Measurements from ENCODE around the gene PHF5A. TPM values are rescaled to one million over a fixed set of nuclear protein-coding genes. Genes with fewer than 3 reads are reported as not detected.

Gene PHF5A
- total and polyA plus RNA-seq, 3 donors from 2014 or later = 33.7 to 42.8 (median 35.1) TPM

- peak overlapping the region; percentile 97 to 99 for H3K27ac ChIP-seq
- no peak overlapping the region for H3K4me3 ChIP-seq
- no peaks in the 10 kb centered on the region for H3K9me3 ChIP-seq
- intact Hi-C loops (cut with DNase I; ENCODE audit: low total_unique reads) = no loop called here
- no peaks in the 10 kb centered on the region for H3K36me3 ChIP-seq (ENCODE audit: low read depth, missing control alignments)
- H3K27me3 ChIP-seq = no peaks in the 10 kb centered on the region
- WGBS, 2 donors = 53 to 56% methylated on average over 7 of the region's 7 CpGs
- peaks cover 43% of the 10 kb centered on the region for H3K4me1 ChIP-seq
- no peak for DNase-seq
- no peak for TF ChIP-seq POLR2A (IDR thresholded peaks at IDR 0.05)
- TF ChIP-seq, protein P1, sequence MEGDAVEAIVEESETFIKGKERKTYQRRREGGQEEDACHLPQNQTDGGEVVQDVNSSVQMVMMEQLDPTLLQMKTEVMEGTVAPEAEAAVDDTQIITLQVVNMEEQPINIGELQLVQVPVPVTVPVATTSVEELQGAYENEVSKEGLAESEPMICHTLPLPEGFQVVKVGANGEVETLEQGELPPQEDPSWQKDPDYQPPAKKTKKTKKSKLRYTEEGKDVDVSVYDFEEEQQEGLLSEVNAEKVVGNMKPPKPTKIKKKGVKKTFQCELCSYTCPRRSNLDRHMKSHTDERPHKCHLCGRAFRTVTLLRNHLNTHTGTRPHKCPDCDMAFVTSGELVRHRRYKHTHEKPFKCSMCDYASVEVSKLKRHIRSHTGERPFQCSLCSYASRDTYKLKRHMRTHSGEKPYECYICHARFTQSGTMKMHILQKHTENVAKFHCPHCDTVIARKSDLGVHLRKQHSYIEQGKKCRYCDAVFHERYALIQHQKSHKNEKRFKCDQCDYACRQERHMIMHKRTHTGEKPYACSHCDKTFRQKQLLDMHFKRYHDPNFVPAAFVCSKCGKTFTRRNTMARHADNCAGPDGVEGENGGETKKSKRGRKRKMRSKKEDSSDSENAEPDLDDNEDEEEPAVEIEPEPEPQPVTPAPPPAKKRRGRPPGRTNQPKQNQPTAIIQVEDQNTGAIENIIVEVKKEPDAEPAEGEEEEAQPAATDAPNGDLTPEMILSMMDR (IDR thresholded peaks at IDR 0.05) = no peak
These were observed 58.2 kb downstream of the PHF5A start for GRCh38 chr22:41410311-41410751.

Other genes with a start within 250 kb of the PHF5A start
- gene CHADL, start 227.8 kb downstream of the PHF5A start, total RNA-seq = 10 to 100 TPM in 1 of 2 donors, 1 to 10 TPM in 1; 6.5 to 12.8 TPM
- gene CHADL, start 227.8 kb downstream of the PHF5A start, polyA plus RNA-seq (ENCODE audit: insufficient read depth, low read depth, low replicate concordance) = 9.1 TPM
- 100 to 1,000 TPM; 212 to 319 TPM for gene RANGAP1, start 182.5 kb downstream of the PHF5A start, total RNA-seq
- gene RANGAP1, start 182.5 kb downstream of the PHF5A start, polyA plus RNA-seq (ENCODE audit: insufficient read depth, low read depth, low replicate concordance) = 277 TPM
- 10 to 100 TPM; 56.4 to 63.0 TPM for gene ZC3H7B, start 167.2 kb downstream of the PHF5A start, total RNA-seq
- 38.9 TPM for gene ZC3H7B, start 167.2 kb downstream of the PHF5A start, polyA plus RNA-seq (ENCODE audit: insufficient read depth, low read depth, low replicate concordance)
- 10 to 100 TPM; 32.8 to 40.9 TPM for gene TEF, start 86.8 kb downstream of the PHF5A start, total RNA-seq
- 25.6 TPM for gene TEF, start 86.8 kb downstream of the PHF5A start, polyA plus RNA-seq (ENCODE audit: insufficient read depth, low read depth, low replicate concordance)
- 10 to 100 TPM; 35.4 to 41.7 TPM for gene TOB2, start 21.9 kb downstream of the PHF5A start, total RNA-seq
- gene TOB2, start 21.9 kb downstream of the PHF5A start, polyA plus RNA-seq (ENCODE audit: insufficient read depth, low read depth, low replicate concordance) = 32.7 TPM
- gene ACO2, start 425 bp upstream of the PHF5A start, total RNA-seq = 100 to 1,000 TPM; 133 to 178 TPM
- gene ACO2, start 425 bp upstream of the PHF5A start, polyA plus RNA-seq (ENCODE audit: insufficient read depth, low read depth, low replicate concordance) = 113 TPM
- gene POLR3H, start 75.8 kb upstream of the PHF5A start, total RNA-seq = 10 to 100 TPM; 23.3 to 24.6 TPM
- 38.9 TPM for gene POLR3H, start 75.8 kb upstream of the PHF5A start, polyA plus RNA-seq (ENCODE audit: insufficient read depth, low read depth, low replicate concordance)
- gene CSDC2, start 92.3 kb upstream of the PHF5A start, total RNA-seq = 10 to 100 TPM; 76.5 to 87.0 TPM
- gene CSDC2, start 92.3 kb upstream of the PHF5A start, polyA plus RNA-seq (ENCODE audit: insufficient read depth, low read depth, low replicate concordance) = 50.1 TPM
- 10 to 100 TPM; 44.4 to 45.7 TPM for gene PMM1, start 121.1 kb upstream of the PHF5A start, total RNA-seq
- gene PMM1, start 121.1 kb upstream of the PHF5A start, polyA plus RNA-seq (ENCODE audit: insufficient read depth, low read depth, low replicate concordance) = 82.2 TPM
- 10 to 100 TPM; 45.3 to 62.6 TPM for gene DESI1, start 152.4 kb upstream of the PHF5A start, total RNA-seq
- 103 TPM for gene DESI1, start 152.4 kb upstream of the PHF5A start, polyA plus RNA-seq (ENCODE audit: insufficient read depth, low read depth, low replicate concordance)
- 100 to 1,000 TPM; 290 to 317 TPM for gene XRCC6, start 152.6 kb upstream of the PHF5A start, total RNA-seq
- 621 TPM for gene XRCC6, start 152.6 kb upstream of the PHF5A start, polyA plus RNA-seq (ENCODE audit: insufficient read depth, low read depth, low replicate concordance)
- 100 to 1,000 TPM; 155 to 180 TPM for gene SNU13, start 220.2 kb upstream of the PHF5A start, total RNA-seq
- gene SNU13, start 220.2 kb upstream of the PHF5A start, polyA plus RNA-seq (ENCODE audit: insufficient read depth, low read depth, low replicate concordance) = 302 TPM
- 100 to 1,000 TPM in 1 of 2 donors, 10 to 100 TPM in 1; 47.6 to 103 TPM for gene MEI1, start 230.8 kb upstream of the PHF5A start, total RNA-seq
- gene MEI1, start 230.8 kb upstream of the PHF5A start, polyA plus RNA-seq (ENCODE audit: insufficient read depth, low read depth, low replicate concordance) = 43.5 TPM

Measured in testis (tissue), 3 donors.